Astrocyte (in vitro differentiated cells and primary cell): Measurements from ENCODE around the gene ANTXR2. TPM values are rescaled to one million over a fixed set of nuclear protein-coding genes. Genes with fewer than 3 reads are reported as not detected.
A peak's percentile ranks its signal among the peaks of the same experiment; 100 is the strongest.

ENCODE experiments used
- DNase-seq: peaks from one replicate; pipeline ENCODE4 v3.0.0-alpha.2; 2010; ENCODE audit warnings: low read depth
- FAIRE-seq: peaks from 2 replicates; lab custom pipeline; 2011; peaks lifted over from hg19 to GRCh38; lab: Jason Lieb, UNC
- H2AFZ ChIP-seq: 2 replicates; pipeline ENCODE4 v1.6.0; 2012; ENCODE audit warnings: low read depth, low read length, inconsistent platforms
- H3K27ac ChIP-seq: 2 replicates; pipeline ENCODE4 v1.5.1; 2011; ENCODE audit warnings: low read depth, low read length, inconsistent platforms
- H3K27me3 ChIP-seq: 2 replicates; pipeline ENCODE4 v1.6.0; 2011; ENCODE audit warnings: low read length, inconsistent platforms; ENCODE audit not compliant: insufficient read depth
- H3K36me3 ChIP-seq: 2 replicates; pipeline ENCODE4 v1.5.1; 2011; ENCODE audit warnings: low read length, inconsistent platforms; ENCODE audit not compliant: insufficient read depth
- H3K4me1 ChIP-seq: 2 replicates; pipeline ENCODE4 v1.5.1; 2011; ENCODE audit warnings: low read length, inconsistent platforms; ENCODE audit not compliant: insufficient read depth
- H3K4me2 ChIP-seq: 2 replicates; pipeline ENCODE4 v1.6.0; 2012; ENCODE audit warnings: low read length, inconsistent platforms
- H3K4me3 ChIP-seq: 2 replicates; pipeline ENCODE4 v1.5.1; 2011; ENCODE audit warnings: low read depth, mild to moderate bottlenecking, low read length, inconsistent platforms; ENCODE audit not compliant: insufficient read depth
- H3K79me2 ChIP-seq: 2 replicates; pipeline ENCODE4 v1.6.0; 2012; ENCODE audit warnings: mild to moderate bottlenecking, low read length, inconsistent platforms; ENCODE audit not compliant: insufficient read depth
- H3K9ac ChIP-seq: 2 replicates; pipeline ENCODE4 v1.6.0; 2012; ENCODE audit warnings: mild to moderate bottlenecking, low read length, inconsistent platforms
- H3K9me3 ChIP-seq: 2 replicates; pipeline ENCODE4 v1.5.1; 2012; ENCODE audit warnings: low read depth, mild to moderate bottlenecking, low read length, inconsistent platforms; ENCODE audit not compliant: insufficient read depth
- H4K20me1 ChIP-seq: 2 replicates; pipeline ENCODE4 v1.6.0; 2012; ENCODE audit warnings: low read length, inconsistent platforms; ENCODE audit not compliant: insufficient read depth
- H3K27ac Mint-ChIP-seq: one replicate; pipeline ENCODE4 v1.8.0; 2021; ENCODE audit warnings: mild to moderate bottlenecking, mixed read lengths; ENCODE audit not compliant: unreplicated experiment
- H3K27me3 Mint-ChIP-seq: one replicate; pipeline ENCODE4 v1.8.0; 2021; ENCODE audit warnings: low read depth, mixed read lengths; ENCODE audit not compliant: unreplicated experiment
- H3K36me3 Mint-ChIP-seq: one replicate; pipeline ENCODE4 v1.8.0; 2021; ENCODE audit warnings: low read depth, mixed read lengths; ENCODE audit not compliant: unreplicated experiment
- H3K4me1 Mint-ChIP-seq: one replicate; pipeline ENCODE4 v1.8.0; 2021; ENCODE audit warnings: low read depth, mixed read lengths; ENCODE audit not compliant: unreplicated experiment
- H3K4me3 Mint-ChIP-seq: one replicate; pipeline ENCODE4 v1.8.0; 2021; ENCODE audit warnings: mild to moderate bottlenecking, moderate library complexity, mixed read lengths; ENCODE audit not compliant: unreplicated experiment
- H3K9me3 Mint-ChIP-seq: one replicate; pipeline ENCODE4 v1.8.0; 2021; ENCODE audit warnings: mild to moderate bottlenecking, mixed read lengths; ENCODE audit not compliant: unreplicated experiment
- EZH2 ChIP-seq: IDR thresholded peaks from 2 replicates; pipeline ENCODE4 v1.6.1; 2012; ENCODE audit warnings: mild to moderate bottlenecking, low read length, inconsistent platforms; ENCODE audit not compliant: insufficient read depth
- total RNA-seq: library from RNA; stranded (reverse); gene quantifications from 2 replicates; pipeline ENCODE4 v1.2.1, GENCODE V29; 2021
- TF ChIP-seq, protein P1 (sequence below): IDR thresholded peaks from 2 replicates; pipeline ENCODE4 v1.5.1; 2011; ENCODE audit warnings: low read depth, mild to moderate bottlenecking, inconsistent platforms, low read length, moderate library complexity; ENCODE audit not compliant: insufficient read depth

The ANTXR2 gene
- total RNA-seq, 1 donor from 2014 or later, result 34.7 TPM

DNA sequence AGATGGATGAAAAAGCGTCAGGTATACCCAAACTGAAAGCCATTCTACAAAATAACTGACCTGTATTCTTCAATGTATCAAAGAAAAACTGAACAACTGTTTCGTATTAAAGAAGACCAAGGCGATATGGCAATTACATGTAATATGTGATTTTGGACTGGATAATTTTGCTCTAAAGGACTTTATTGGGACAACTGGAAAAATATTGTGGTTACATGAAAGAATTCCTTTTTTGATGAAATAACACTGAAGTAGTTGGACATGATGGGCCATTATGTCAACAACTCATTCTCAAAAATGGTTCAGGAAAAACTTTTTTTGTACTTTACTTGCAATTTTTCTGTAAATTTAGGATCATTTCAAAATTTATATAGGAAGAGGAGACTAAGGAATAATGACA lies 12.1 kb upstream of the ANTXR2 start:
- H3K27ac ChIP-seq, result no peak overlapping the region
- no peaks in the 10 kb centered on the region for H3K9me3 Mint-ChIP-seq
- DNase-seq, result no peak

DNA sequence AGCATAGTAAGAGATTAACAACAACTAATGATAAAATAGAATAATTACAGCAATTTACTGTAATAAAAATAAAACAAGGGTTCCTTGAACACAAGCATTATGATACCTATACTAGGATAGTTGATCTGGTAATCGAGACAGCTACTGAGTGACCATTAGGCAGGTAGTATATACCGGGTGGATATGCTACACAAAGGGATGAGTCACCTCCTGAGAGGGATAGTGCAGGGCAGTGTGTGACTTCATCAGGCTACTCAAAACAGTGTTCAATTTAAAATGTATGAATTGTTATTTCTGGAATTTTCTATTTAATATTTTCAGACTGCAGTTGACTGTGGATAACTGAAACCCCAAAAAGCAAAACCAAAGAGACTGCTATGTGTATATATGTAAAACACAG lies 9.7 kb upstream of the ANTXR2 start:
- H3K27me3 Mint-ChIP-seq, result peaks cover 12% of the 10 kb centered on the region
- no peak overlapping the region for H3K27ac Mint-ChIP-seq
- H3K9me3 ChIP-seq, result no peaks in the 10 kb centered on the region
- H3K27ac ChIP-seq, result no peak overlapping the region
- DNase-seq, result no peak
- FAIRE-seq, result no peak
- no peak overlapping the region for H3K4me3 ChIP-seq
- no peaks in the 10 kb centered on the region for H3K4me1 Mint-ChIP-seq
- H3K27me3 ChIP-seq, result no peaks in the 10 kb centered on the region
- no peaks in the 10 kb centered on the region for H3K36me3 ChIP-seq
- H3K4me1 ChIP-seq, result peaks cover 7% of the 10 kb centered on the region
- no peak overlapping the region for H3K4me2 ChIP-seq
- H3K9ac ChIP-seq, result no peak overlapping the region
- no peak overlapping the region for H3K4me3 Mint-ChIP-seq
- H4K20me1 ChIP-seq, result no peaks in the 10 kb centered on the region
- TF ChIP-seq, protein P1, sequence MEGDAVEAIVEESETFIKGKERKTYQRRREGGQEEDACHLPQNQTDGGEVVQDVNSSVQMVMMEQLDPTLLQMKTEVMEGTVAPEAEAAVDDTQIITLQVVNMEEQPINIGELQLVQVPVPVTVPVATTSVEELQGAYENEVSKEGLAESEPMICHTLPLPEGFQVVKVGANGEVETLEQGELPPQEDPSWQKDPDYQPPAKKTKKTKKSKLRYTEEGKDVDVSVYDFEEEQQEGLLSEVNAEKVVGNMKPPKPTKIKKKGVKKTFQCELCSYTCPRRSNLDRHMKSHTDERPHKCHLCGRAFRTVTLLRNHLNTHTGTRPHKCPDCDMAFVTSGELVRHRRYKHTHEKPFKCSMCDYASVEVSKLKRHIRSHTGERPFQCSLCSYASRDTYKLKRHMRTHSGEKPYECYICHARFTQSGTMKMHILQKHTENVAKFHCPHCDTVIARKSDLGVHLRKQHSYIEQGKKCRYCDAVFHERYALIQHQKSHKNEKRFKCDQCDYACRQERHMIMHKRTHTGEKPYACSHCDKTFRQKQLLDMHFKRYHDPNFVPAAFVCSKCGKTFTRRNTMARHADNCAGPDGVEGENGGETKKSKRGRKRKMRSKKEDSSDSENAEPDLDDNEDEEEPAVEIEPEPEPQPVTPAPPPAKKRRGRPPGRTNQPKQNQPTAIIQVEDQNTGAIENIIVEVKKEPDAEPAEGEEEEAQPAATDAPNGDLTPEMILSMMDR, result no peak
- TF ChIP-seq EZH2, result no peak
- H3K36me3 Mint-ChIP-seq, result no peaks in the 10 kb centered on the region
- no peak overlapping the region for H2AFZ ChIP-seq
- H3K9me3 Mint-ChIP-seq, result peaks cover 7% of the 10 kb centered on the region
- H3K79me2 ChIP-seq, result no peaks in the 10 kb centered on the region

More for the DNA sequence above, 12.1 kb upstream of the ANTXR2 start:
- no peaks in the 10 kb centered on the region for H3K4me1 ChIP-seq
- Mint-ChIP-seq H3K4me1 (no peaks in the 10 kb centered on the region), H3K36me3 (no peaks in the 10 kb centered on the region), H3K27me3 (peaks cover 6% of the 10 kb centered on the region), H3K4me3 (no peak overlapping the region), H3K27ac (no peak overlapping the region)
- no peak for TF ChIP-seq EZH2
- TF ChIP-seq, protein P1, result no peak
- peak; percentile 5 for FAIRE-seq
- no peak overlapping the region for H3K4me3 ChIP-seq
- H3K27me3 ChIP-seq, result no peaks in the 10 kb centered on the region
- H3K9ac ChIP-seq, result no peak overlapping the region
- no peaks in the 10 kb centered on the region for H3K9me3 ChIP-seq
- H3K79me2 ChIP-seq, result no peaks in the 10 kb centered on the region
- no peak overlapping the region for H2AFZ ChIP-seq
- H3K4me2 ChIP-seq, result no peak overlapping the region
- no peaks in the 10 kb centered on the region for H4K20me1 ChIP-seq
- H3K36me3 ChIP-seq, result no peaks in the 10 kb centered on the region

DNA sequence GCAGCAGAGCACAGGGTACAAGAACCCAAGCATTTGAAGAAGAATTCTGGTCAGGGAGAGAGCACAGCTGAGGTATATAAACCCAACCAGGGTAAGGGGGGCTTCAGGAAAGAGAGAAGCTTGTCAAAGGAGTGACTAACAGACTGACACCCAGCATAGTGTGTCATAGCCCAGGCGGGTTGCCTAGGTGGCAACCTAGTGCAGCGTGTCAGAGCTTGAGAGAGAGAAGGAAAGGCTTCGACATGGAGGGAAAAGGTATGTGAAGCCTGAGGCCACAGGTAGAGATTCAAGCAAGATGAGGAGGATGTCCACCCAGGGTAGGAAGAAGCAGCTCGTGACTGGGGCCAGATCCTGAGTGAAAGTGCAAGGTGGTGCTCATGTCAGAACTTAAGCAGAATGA lies 8.5 kb upstream of the ANTXR2 start:
- DNase-seq, result no peak
- TF ChIP-seq, protein P1, result no peak
- TF ChIP-seq EZH2, result no peak

More for the DNA sequence above, 8.5 kb upstream of the ANTXR2 start:
- Histone ChIP-seq H4K20me1 (no peaks in the 10 kb centered on the region), H3K79me2 (no peaks in the 10 kb centered on the region), H3K9ac (no peak overlapping the region), H3K36me3 (no peaks in the 10 kb centered on the region), H2AFZ (no peak overlapping the region), H3K9me3 (no peaks in the 10 kb centered on the region), H3K4me3 (no peak overlapping the region), H3K27ac (no peak overlapping the region), H3K4me2 (no peak overlapping the region), H3K27me3 (no peaks in the 10 kb centered on the region), H3K4me1 (peaks cover 7% of the 10 kb centered on the region)
- no peaks in the 10 kb centered on the region for H3K36me3 Mint-ChIP-seq
- peaks cover 7% of the 10 kb centered on the region for H3K9me3 Mint-ChIP-seq
- FAIRE-seq, result no peak
- no peak overlapping the region for H3K27ac Mint-ChIP-seq
- H3K4me1 Mint-ChIP-seq, result no peaks in the 10 kb centered on the region
- H3K27me3 Mint-ChIP-seq, result peaks cover 12% of the 10 kb centered on the region
- no peak overlapping the region for H3K4me3 Mint-ChIP-seq
